T-cell (primary cell): ENCODE measurements around the gene AFMID. TPM values are rescaled to one million over a fixed set of nuclear protein-coding genes. Genes with fewer than 3 reads are reported as not detected.

Source experiments
- ATAC-seq, 4 experiments: fragments of 200-7000 bp in 3 of 4; fragments of 150-1000 bp in 1 of 4; cut with Tn5 transposase; replicated peaks in 1 of 4; 1 replicate in 3 of 4; 2 replicates in 1 of 4; pipeline ENCODE4 v1.10.0; 2021; ENCODE audit warnings: moderate library complexity in 3 of 4, mild to moderate bottlenecking in 2 of 4, moderate number of reproducible peaks in 1 of 4
- CTCF ChIA-PET, 2 donors: fragments of 300-600 bp; sonication (Branson Sonifier 250); formaldehyde crosslinking; loops; one replicate each; lab custom pipeline; 2022; ENCODE audit warnings: antibody characterized with exemption in 2 of 2; lab: Charles Lee
- POLR2A ChIA-PET, 2 donors: fragments of 300-600 bp; sonication (Branson Sonifier 250); formaldehyde crosslinking; loops; one replicate each; lab custom pipeline; 2022; ENCODE audit warnings: antibody characterized with exemption in 2 of 2; lab: Charles Lee
- DNase-seq, 35 experiments: peaks; one replicate each; pipeline versions ENCODE4 v3.0.0 to v3.0.0-alpha.2; 2013 to 2023
- H3K27ac ChIP-seq: one replicate; pipeline ENCODE4 v1.5.1; 2013; ENCODE audit warnings: low read length
- H3K27me3 ChIP-seq, 2 experiments: replicated peaks in 1 of 2; 1 replicate in 1 of 2; 2 replicates in 1 of 2; pipeline versions ENCODE4 v1.6.1 to v1.7.0; 2013; ENCODE audit warnings: low read length in 1 of 2, mixed read lengths in 1 of 2; ENCODE audit not compliant: control insufficient read depth in 2 of 2, insufficient read depth in 2 of 2; ENCODE audit errors: extremely low read depth in 1 of 2
- H3K36me3 ChIP-seq, 2 donors: 1 replicate in 1 of 2; 2 replicates in 1 of 2; pipeline versions ENCODE4 v1.6.1 to v1.7.0; 2013; ENCODE audit warnings: low read length in 1 of 2; ENCODE audit not compliant: control insufficient read depth in 2 of 2, insufficient read depth in 1 of 2; ENCODE audit errors: extremely low read depth in 1 of 2
- H3K4me1 ChIP-seq, 2 experiments: 1 replicate in 1 of 2; 2 replicates in 1 of 2; pipeline versions ENCODE4 v1.6.1 to v1.7.0; 2013; ENCODE audit warnings: low read length in 2 of 2, mixed read lengths in 1 of 2; ENCODE audit not compliant: insufficient read depth in 2 of 2, control insufficient read depth in 1 of 2; ENCODE audit errors: extremely low read depth in 1 of 2
- H3K4me3 ChIP-seq, 2 donors: 1 replicate in 1 of 2; 2 replicates in 1 of 2; pipeline versions ENCODE4 v1.5.1 to v1.7.0; 2013; ENCODE audit warnings: mild to moderate bottlenecking in 2 of 2, low read length in 1 of 2, moderate library complexity in 1 of 2; ENCODE audit not compliant: control insufficient read depth in 1 of 2; ENCODE audit errors: extremely low read depth in 1 of 2
- H3K9me3 ChIP-seq: 2 replicates; pipeline ENCODE4 v1.7.0; 2013
- H3K27ac Mint-ChIP-seq, 2 donors: one replicate each; pipeline ENCODE4 v1.8.0; 2020 to 2021; ENCODE audit warnings: mild to moderate bottlenecking in 2 of 2, mixed read lengths in 2 of 2
- H3K27me3 Mint-ChIP-seq, 2 donors: one replicate each; pipeline ENCODE4 v1.8.0; 2021 to 2022; ENCODE audit warnings: mixed read lengths in 2 of 2
- H3K36me3 Mint-ChIP-seq: one replicate; pipeline ENCODE4 v1.8.0; 2021; ENCODE audit warnings: mixed read lengths
- H3K4me1 Mint-ChIP-seq, 3 donors: one replicate each; pipeline ENCODE4 v1.8.0; 2020 to 2022; ENCODE audit warnings: mixed read lengths in 3 of 3, mild to moderate bottlenecking in 1 of 3
- H3K4me3 Mint-ChIP-seq, 3 donors: one replicate each; pipeline ENCODE4 v1.8.0; 2020 to 2022; ENCODE audit warnings: mild to moderate bottlenecking in 3 of 3, mixed read lengths in 3 of 3, moderate library complexity in 3 of 3
- H3K9me3 Mint-ChIP-seq, 3 donors: one replicate each; pipeline ENCODE4 v1.8.0; 2020 to 2022; ENCODE audit warnings: mixed read lengths in 3 of 3
- WGBS: methylation state at CpG from one replicate; pipeline ENCODE4 v1.1.5; 2013; ENCODE audit warnings: missing lambda C conversion rate; ENCODE audit not compliant: insufficient coverage; 5-methylcytosine and 5-hydroxymethylcytosine counted together
- total RNA-seq, 35 experiments: library from RNA in 6 of 35; stranded (reverse) in 6 of 35; fragments of 120-200 nt in 1 of 35; gene quantifications; one replicate each; pipeline versions ENCODE4 v1.2.1 to v1.2.4 and lab custom pipeline; 2013 to 2026

Gene AFMID
- total RNA-seq, 5 donors from 2014 or later (not counting 1 experiment from before 2014, with no cell fraction given), result 2.3 to 5.9 (median 3.4) TPM

DNA sequence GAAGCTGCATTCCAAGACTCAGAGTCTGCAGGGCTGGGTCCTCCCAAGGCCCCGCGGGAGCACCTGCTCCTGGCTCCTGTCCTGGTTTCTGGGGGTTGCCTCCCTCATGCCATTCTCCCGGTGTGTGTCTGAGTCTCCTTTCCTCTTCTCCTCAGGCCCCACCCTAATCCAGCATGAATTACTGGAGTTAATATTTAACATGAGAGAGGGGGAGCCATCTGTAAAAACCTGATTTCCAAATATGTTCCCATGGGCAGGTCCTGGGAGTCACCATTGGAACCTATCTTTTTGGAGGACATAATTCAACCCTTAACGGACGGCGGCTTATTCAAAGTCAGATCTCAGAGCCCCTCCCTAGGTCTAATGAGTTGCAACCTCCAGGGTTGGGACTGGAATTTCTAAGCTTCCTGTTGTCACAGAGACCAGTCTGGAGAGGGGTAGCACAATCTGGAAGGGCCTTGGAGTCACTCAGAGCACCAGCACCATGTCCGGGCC, 35.6 kb upstream of the AFMID start:
- no peaks in the 10 kb centered on the region for H3K27me3 Mint-ChIP-seq
- H3K36me3 Mint-ChIP-seq, result no peaks in the 10 kb centered on the region
- no peak for ATAC-seq
- H3K9me3 Mint-ChIP-seq, result no peaks in the 10 kb centered on the region
- Histone ChIP-seq H3K4me3 (no peak overlapping the region), H3K9me3 (no peaks in the 10 kb centered on the region), H3K36me3 (no peaks in the 10 kb centered on the region), H3K4me1 (peaks cover 2 to 22% of the 10 kb centered on the region in 2 experiments), H3K27me3 (no peaks in the 10 kb centered on the region), H3K27ac (no peak overlapping the region)
- H3K4me3 Mint-ChIP-seq, result no peak overlapping the region
- peaks cover 11 to 22% (median 12%) of the 10 kb centered on the region in 3 donors for H3K4me1 Mint-ChIP-seq
- no peak for DNase-seq
- CTCF ChIA-PET, result interaction anchor here in 1 of 2 donors (0.7 kb wide), 1 partner anchor 52 kb away, joined by 3 read pairs; no protein-coding TSS in a partner anchor
- H3K27ac Mint-ChIP-seq, result no peak overlapping the region
- 89% methylated on average over 4 of the region's 7 CpGs for WGBS
- POLR2A ChIA-PET, result no interaction called here

- H3K4me3 Mint-ChIP-seq, result no peak overlapping the region
- peaks cover 0 to 12% (median 3%) of the 10 kb centered on the region in 3 donors for H3K4me1 Mint-ChIP-seq
- DNase-seq (no peak), ATAC-seq (peak in 2 of 4 experiments; percentile 40 to 57)
- H3K27ac Mint-ChIP-seq, result no peak overlapping the region
- H3K4me3 ChIP-seq, result no peak overlapping the region
- CTCF ChIA-PET, result interaction anchor here in 1 of 2 donors (0.6 kb wide), 1 partner anchor 23 kb away, joined by 3 read pairs; no protein-coding TSS in a partner anchor
- POLR2A ChIA-PET, result no interaction called here
- no peak overlapping the region for H3K27ac ChIP-seq
- no peaks in the 10 kb centered on the region for H3K9me3 ChIP-seq
- WGBS, result 77% methylated on average over 4 of the region's 11 CpGs
- H3K27me3 Mint-ChIP-seq, result no peaks in the 10 kb centered on the region
- no peaks in the 10 kb centered on the region for H3K9me3 Mint-ChIP-seq
- no peaks in the 10 kb centered on the region for H3K36me3 ChIP-seq
- H3K36me3 Mint-ChIP-seq, result no peaks in the 10 kb centered on the region
- H3K27me3 ChIP-seq, result peaks cover 0 to 5% of the 10 kb centered on the region in 2 experiments
- no peaks in the 10 kb centered on the region for H3K4me1 ChIP-seq
Measured at GRCh38 chr17:78154903-78155811, 32.0 kb upstream of the AFMID start.

DNA sequence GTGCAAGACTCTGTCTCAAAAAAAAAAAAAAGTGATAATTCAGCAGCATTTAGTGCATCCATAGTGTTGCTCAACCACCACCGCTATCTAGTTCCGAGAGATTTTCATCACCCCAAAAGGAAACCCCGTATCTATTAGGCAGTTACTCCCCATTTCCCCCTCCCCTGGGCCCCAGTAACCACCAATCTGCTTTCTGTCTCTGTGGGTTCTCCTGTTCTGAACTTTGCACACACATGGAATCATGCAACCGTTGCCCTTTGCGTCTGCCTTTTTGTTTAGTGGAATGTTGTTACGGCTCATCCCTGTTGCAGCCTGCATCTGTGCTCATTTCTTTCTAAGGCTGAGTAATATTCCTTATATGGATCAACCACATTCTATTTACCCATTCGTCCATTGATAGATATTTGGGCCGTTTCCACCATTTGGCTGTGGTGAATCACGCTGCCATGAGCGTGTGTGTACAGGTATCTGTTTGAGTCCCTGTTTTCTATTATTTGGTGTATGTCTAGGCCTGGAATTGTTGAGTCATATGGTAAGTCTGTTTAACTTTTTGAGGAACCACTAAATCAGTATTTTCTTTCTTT, 27.5 kb upstream of the AFMID start:
- ATAC-seq, result no peak
- Mint-ChIP-seq H3K9me3 (no peaks in the 10 kb centered on the region), H3K27ac (no peak overlapping the region), H3K27me3 (no peaks in the 10 kb centered on the region), H3K36me3 (no peaks in the 10 kb centered on the region), H3K4me1 (peaks cover 0 to 9% (median 3%) of the 10 kb centered on the region in 3 donors), H3K4me3 (no peak overlapping the region)
- H3K27me3 ChIP-seq, result peaks cover 0 to 9% of the 10 kb centered on the region in 2 experiments
- ChIA-PET POLR2A (no interaction called here), CTCF (no interaction called here)
- no peak overlapping the region for H3K4me3 ChIP-seq
- H3K36me3 ChIP-seq, result no peaks in the 10 kb centered on the region
- no peaks in the 10 kb centered on the region for H3K9me3 ChIP-seq
- 60% methylated on average over 4 of the region's 10 CpGs for WGBS
- H3K27ac ChIP-seq, result no peak overlapping the region
- DNase-seq, result no peak
- H3K4me1 ChIP-seq, result no peaks in the 10 kb centered on the region

DNA sequence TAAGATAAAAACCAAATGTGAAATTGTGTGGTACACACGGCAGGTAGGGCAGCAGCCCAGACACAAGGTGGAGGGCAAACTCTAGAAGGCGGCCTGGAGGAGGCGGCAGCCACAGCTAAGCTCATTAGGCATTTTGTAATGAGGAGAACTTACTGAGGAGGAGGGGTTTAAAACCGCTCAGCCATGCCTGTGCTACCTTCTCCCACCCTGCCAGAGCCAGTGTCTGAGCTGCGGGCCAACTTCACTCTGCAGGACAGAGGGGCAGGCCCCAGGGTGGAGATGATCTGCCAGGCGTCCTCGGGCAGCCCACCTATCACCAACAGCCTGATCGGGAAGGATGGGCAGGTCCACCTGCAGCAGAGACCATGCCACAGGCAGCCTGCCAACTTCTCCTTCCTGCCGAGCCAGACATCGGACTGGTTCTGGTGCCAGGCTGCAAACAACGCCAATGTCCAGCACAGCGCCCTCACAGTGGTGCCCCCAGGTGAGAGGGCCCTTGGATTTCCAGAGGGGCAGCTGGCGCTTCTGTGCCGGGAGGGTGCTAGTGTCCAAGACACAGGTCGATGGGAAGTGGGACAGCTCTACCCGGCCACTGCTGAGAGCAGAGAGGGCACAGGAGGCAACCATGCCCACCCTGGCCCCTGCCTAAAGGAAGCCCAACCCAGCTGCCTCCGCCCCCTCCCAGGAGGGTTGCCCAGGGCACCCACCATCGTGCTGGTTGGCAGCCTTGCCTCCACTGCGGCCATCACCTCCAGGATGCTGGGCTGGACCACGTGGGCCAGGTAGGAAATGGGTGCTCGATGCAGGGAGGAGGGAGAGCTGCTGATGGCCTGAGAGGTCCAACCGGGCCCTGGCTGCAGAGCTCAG, 23.0 kb upstream of the AFMID start:
- H3K27ac ChIP-seq, result no peak overlapping the region
- H3K4me1 Mint-ChIP-seq, result peaks cover 0 to 6% (median 3%) of the 10 kb centered on the region in 3 donors
- 79% methylated on average over 17 of the region's 22 CpGs for WGBS
- DNase-seq (no peak), ATAC-seq (no peak)
- H3K4me3 Mint-ChIP-seq, result no peak overlapping the region
- ChIA-PET POLR2A (interaction anchor here in 1 of 2 donors (0.6 kb wide), 1 partner anchor 39 kb away, joined by 3 read pairs; no protein-coding TSS in a partner anchor), CTCF (interaction anchor here in 1 of 2 donors (0.6 kb wide), 1 partner anchor 275 kb away, joined by 3 read pairs; no protein-coding TSS in a partner anchor)
- no peaks in the 10 kb centered on the region for H3K9me3 Mint-ChIP-seq
- H3K27me3 ChIP-seq, result peaks cover 0 to 4% of the 10 kb centered on the region in 2 experiments
- no peaks in the 10 kb centered on the region for H3K36me3 ChIP-seq
- H3K4me1 ChIP-seq, result peaks cover 0 to 9% of the 10 kb centered on the region in 2 experiments
- no peaks in the 10 kb centered on the region for H3K36me3 Mint-ChIP-seq
- no peak overlapping the region for H3K4me3 ChIP-seq
- no peaks in the 10 kb centered on the region for H3K9me3 ChIP-seq
- no peaks in the 10 kb centered on the region for H3K27me3 Mint-ChIP-seq
- peak overlapping the region in 1 of 2 donors; percentile 28 for H3K27ac Mint-ChIP-seq

DNA sequence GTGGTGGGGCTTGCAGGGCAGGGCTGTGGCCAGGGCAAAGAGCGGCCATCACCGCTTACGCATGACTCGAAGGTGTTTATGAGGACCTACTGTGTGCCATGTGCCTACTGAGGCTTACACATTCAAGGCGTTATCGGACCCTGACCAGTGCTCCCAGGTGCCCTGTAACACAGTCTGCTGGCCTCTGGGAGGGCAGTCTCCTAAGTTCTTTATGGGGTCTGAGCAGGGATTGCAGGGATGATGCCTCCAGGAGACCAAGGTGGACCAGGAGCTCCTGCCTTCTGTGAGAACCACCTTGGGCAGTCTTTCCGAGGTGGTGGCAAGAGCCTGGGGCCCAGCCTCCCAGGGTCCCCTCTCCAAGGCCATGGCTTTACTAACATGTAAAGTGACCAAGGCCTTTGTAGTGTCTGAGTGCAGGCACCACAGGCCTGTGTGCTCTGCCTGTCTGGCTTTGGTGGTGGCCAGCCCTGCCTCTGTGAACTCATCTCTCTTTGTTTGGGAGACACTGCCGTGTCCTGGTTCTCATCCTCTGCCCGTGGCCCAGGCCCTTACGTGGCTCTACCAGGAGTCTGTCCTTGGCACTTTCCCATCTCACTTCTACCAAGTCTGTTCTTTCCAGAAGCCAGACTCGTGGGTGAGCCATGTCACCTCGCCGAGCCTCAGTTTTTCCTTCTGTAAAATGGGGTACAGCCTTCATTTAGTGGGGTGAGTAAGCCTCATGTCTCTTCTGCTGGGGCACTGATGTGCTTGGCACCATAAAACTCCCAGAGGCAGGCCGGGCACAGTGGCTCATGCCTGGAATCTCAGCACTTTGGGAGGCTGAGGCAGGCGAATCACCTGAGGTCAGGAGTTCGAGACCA, 22.2 kb upstream of the AFMID start:
- Mint-ChIP-seq H3K36me3 (no peaks in the 10 kb centered on the region), H3K4me1 (peaks cover 0 to 7% (median 5%) of the 10 kb centered on the region in 3 donors), H3K4me3 (no peak overlapping the region), H3K27ac (no peak overlapping the region), H3K9me3 (no peaks in the 10 kb centered on the region), H3K27me3 (no peaks in the 10 kb centered on the region)
- WGBS, result 92% methylated on average over 9 of the region's 16 CpGs
- ChIA-PET POLR2A (no interaction called here), CTCF (no interaction called here)
- DNase-seq (no peak), ATAC-seq (no peak)
- Histone ChIP-seq H3K4me3 (no peak overlapping the region), H3K9me3 (no peaks in the 10 kb centered on the region), H3K4me1 (peaks cover 7 to 18% of the 10 kb centered on the region in 2 experiments), H3K27ac (no peak overlapping the region), H3K27me3 (peaks cover 0 to 4% of the 10 kb centered on the region in 2 experiments), H3K36me3 (no peaks in the 10 kb centered on the region)
